K562 (cell line): ENCODE results near the gene C2orf76. TPM values are rescaled to one million over a fixed set of nuclear protein-coding genes. Genes with fewer than 3 reads are reported as not detected.

Experiments used
- DNMT1 ChIP-seq: fragments of 450-650 bp; IDR thresholded peaks from 2 replicates; pipeline ENCODE4 v1.6.1; 2016; ENCODE audit warnings: antibody characterized with exemption, mild to moderate bottlenecking
- FOXJ2 ChIP-seq: fragments of 200-800 bp; sonication (Bioruptor generic); IDR thresholded peaks from 2 replicates; pipeline ENCODE4 v1.6.1; 2016; ENCODE audit warnings: missing genetic modification characterization, missing compliant biosample characterization
- MAFF ChIP-seq: IDR thresholded peaks from 2 replicates; pipeline ENCODE4 v1.6.1; 2012; ENCODE audit warnings: low read length, improper control_type of control experiment
- NBN ChIP-seq: fragments of 450-650 bp; IDR thresholded peaks from 2 replicates; pipeline ENCODE4 v1.6.1; 2016; ENCODE audit warnings: low read depth, mild to moderate bottlenecking
- POLR2AphosphoS5 ChIP-seq: IDR thresholded peaks from 2 replicates; pipeline ENCODE4 v1.6.1; 2011; ENCODE audit warnings: mild to moderate bottlenecking, low read depth, low read length, moderate library complexity; ENCODE audit not compliant: control insufficient read depth, insufficient read depth
- POLR2B ChIP-seq: fragments of 450-650 bp; IDR thresholded peaks from 2 replicates; pipeline ENCODE4 v1.6.1; 2018; ENCODE audit warnings: low read depth; ENCODE audit not compliant: partially characterized antibody
- POLR2H ChIP-seq: IDR thresholded peaks from 2 replicates; pipeline ENCODE4 v1.6.1; 2016; ENCODE audit warnings: missing genetic modification characterization, low read depth, mild to moderate bottlenecking, control low read depth, missing compliant biosample characterization, moderate library complexity
- SAFB2 ChIP-seq: fragments of 200-400 bp; formaldehyde crosslinking; IDR thresholded peaks from 2 replicates; pipeline ENCODE4 v1.6.1; 2018; ENCODE audit warnings: borderline replicate concordance, low read length, low read depth, moderate library complexity; ENCODE audit not compliant: severe bottlenecking
- STAT5A ChIP-seq: IDR thresholded peaks from 2 replicates; pipeline ENCODE4 v1.6.1; 2012; ENCODE audit warnings: low read length, inconsistent platforms, borderline replicate concordance
- XRCC4 ChIP-seq: IDR thresholded peaks from one replicate; pipeline ENCODE4 v1.6.1; 2011; ENCODE audit not compliant: insufficient read depth, insufficient read length; ENCODE audit errors: extremely low read depth
- ZNF133 ChIP-seq: fragments of 250-450 bp; sonication (Bioruptor Pico); IDR thresholded peaks from 2 replicates; pipeline ENCODE4 v1.4.0; 2020; ENCODE audit warnings: mild to moderate bottlenecking
- ZNF232 ChIP-seq: sonication (generic); formaldehyde crosslinking; IDR thresholded peaks from 2 replicates; pipeline ENCODE4 v1.8.0; 2022; ENCODE audit warnings: mild to moderate bottlenecking, missing genetic modification reagents
- ZNF318 ChIP-seq, 2 experiments: fragments of 450-650 bp; IDR thresholded peaks; 2 replicates each; pipeline ENCODE4 v1.6.1; 2016; ENCODE audit warnings: mild to moderate bottlenecking in 2 of 2, borderline replicate concordance in 1 of 2, low read depth in 1 of 2, moderate library complexity in 1 of 2
- ZNF41 ChIP-seq: fragments of 250-450 bp; sonication (Bioruptor Pico); conservative IDR thresholded peaks from 2 replicates; pipeline ENCODE4 v1.4.0; 2020; ENCODE audit warnings: mild to moderate bottlenecking
- polyA plus RNA-seq, 8 experiments: library from polyadenylated mRNA; depleted of rRNA in 4 of 8; stranded (reverse) in 5 of 8; unstranded in 3 of 8; fragments of >200 nt; fragmentation: Nextera tagmentation in 2 of 8; fragmentation: Illumina TruSeq in 1 of 8; extraction: Ambion mirVana in 2 of 8; extraction: Trizol in 1 of 8; gene quantifications; 2 replicates each; pipeline versions ENCODE4 v1.2.1 to v1.2.3, GENCODE V29; 2011 to 2014; ENCODE audit warnings: inconsistent platforms in 1 of 8, missing spikeins in 1 of 8
- total RNA-seq, 7 experiments: library from RNA; depleted of rRNA in 6 of 7; stranded (reverse); fragments of >200 nt in 6 of 7; fragmentation: Illumina TruSeq in 2 of 7; extraction: Trizol in 2 of 7; gene quantifications; 2 replicates each; pipeline versions ENCODE4 v1.2.1 to v1.2.3, GENCODE V29; 2011 to 2021; ENCODE audit warnings: low replicate concordance in 1 of 7
- TF ChIP-seq, protein P1 (sequence below): fragments of 250-450 bp; sonication (Bioruptor Pico); IDR thresholded peaks from 2 replicates; pipeline ENCODE4 v1.4.0; 2020; ENCODE audit warnings: mild to moderate bottlenecking, moderate library complexity

The C2orf76 gene
- total and polyA plus RNA-seq, 9 of the 15 experiments (the other 6 are each of a cell fraction or from before 2014, with no cell fraction given), result 4.8 to 26.2 (median 14.5) TPM

- TF ChIP-seq MAFF, result no peak
- peak; percentile 67; the same call in 1 of the 2 replicates for TF ChIP-seq POLR2H
- TF ChIP-seq POLR2AphosphoS5, result no peak
- peak; percentile 94 for TF ChIP-seq ZNF133 (CRISPR knock-in tag)
- no peak for TF ChIP-seq STAT5A
- TF ChIP-seq ZNF41 (CRISPR knock-in tag), result peak; percentile 84
- no peak for TF ChIP-seq NBN
- no peak for TF ChIP-seq ZNF318 (IDR thresholded peaks at IDR 0.05; ENCODE audit: borderline replicate concordance in 1 of 2, low read depth in 1 of 2)
- TF ChIP-seq, protein P1, sequence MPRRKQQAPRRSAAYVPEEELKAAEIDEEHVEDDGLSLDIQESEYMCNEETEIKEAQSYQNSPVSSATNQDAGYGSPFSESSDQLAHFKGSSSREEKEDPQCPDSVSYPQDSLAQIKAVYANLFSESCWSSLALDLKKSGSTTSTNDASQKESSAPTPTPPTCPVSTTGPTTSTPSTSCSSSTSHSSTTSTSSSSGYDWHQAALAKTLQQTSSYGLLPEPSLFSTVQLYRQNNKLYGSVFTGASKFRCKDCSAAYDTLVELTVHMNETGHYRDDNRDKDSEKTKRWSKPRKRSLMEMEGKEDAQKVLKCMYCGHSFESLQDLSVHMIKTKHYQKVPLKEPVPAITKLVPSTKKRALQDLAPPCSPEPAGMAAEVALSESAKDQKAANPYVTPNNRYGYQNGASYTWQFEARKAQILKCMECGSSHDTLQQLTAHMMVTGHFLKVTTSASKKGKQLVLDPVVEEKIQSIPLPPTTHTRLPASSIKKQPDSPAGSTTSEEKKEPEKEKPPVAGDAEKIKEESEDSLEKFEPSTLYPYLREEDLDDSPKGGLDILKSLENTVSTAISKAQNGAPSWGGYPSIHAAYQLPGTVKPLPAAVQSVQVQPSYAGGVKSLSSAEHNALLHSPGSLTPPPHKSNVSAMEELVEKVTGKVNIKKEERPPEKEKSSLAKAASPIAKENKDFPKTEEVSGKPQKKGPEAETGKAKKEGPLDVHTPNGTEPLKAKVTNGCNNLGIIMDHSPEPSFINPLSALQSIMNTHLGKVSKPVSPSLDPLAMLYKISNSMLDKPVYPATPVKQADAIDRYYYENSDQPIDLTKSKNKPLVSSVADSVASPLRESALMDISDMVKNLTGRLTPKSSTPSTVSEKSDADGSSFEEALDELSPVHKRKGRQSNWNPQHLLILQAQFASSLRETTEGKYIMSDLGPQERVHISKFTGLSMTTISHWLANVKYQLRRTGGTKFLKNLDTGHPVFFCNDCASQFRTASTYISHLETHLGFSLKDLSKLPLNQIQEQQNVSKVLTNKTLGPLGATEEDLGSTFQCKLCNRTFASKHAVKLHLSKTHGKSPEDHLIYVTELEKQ, result peak; percentile 92
- no peak for TF ChIP-seq POLR2B
- TF ChIP-seq XRCC4, result no peak
- no peak for TF ChIP-seq SAFB2
- TF ChIP-seq ZNF232, result no peak
- no peak for TF ChIP-seq FOXJ2 (tag)
- no peak for TF ChIP-seq DNMT1
These were observed 27.6 kb downstream of the C2orf76 start (continued) for GRCh38 chr2:119338826-119339561.
